CD4-positive, alpha-beta T cell treated with Interleukin-17A for 4 hours (primary cell): ENCODE measurements around the gene KIF26B.
"Not testable (repeated sequence)": the region's sequence is repeated elsewhere in the genome, so short reads cannot be mapped to it uniquely, and the experiment has no call there.

Experiments
- DNase-seq: peaks from one replicate; pipeline ENCODE4 v3.0.0-alpha.2; 2020; ENCODE audit warnings: mixed read lengths

Gene KIF26B

GRCh38 chr1:245397771-245398170, 243.0 kb downstream of the KIF26B start:
- no peak for DNase-seq

- DNase-seq, result no peak
Observed at GRCh38 chr1:245398180-245398579, 243.4 kb downstream of the KIF26B start.

- DNase-seq, result no peak
Observed at GRCh38 chr1:245401881-245402587, 247.2 kb downstream of the KIF26B start.

- not testable (repeated sequence) for DNase-seq
Observed at GRCh38 chr1:245402998-245403397, 248.2 kb downstream of the KIF26B start.

GRCh38 chr1:245404527-245404926, 249.7 kb downstream of the KIF26B start:
- DNase-seq, result no peak

GRCh38 chr1:245404952-245405351, 250.2 kb downstream of the KIF26B start:
- no peak for DNase-seq

- no peak for DNase-seq
Observed at GRCh38 chr1:245406426-245406825, 251.6 kb downstream of the KIF26B start.

GRCh38 chr1:245407983-245408382, 253.2 kb downstream of the KIF26B start:
- DNase-seq, result no peak

GRCh38 chr1:245409341-245410195, 254.8 kb downstream of the KIF26B start:
- DNase-seq, result no peak

- no peak for DNase-seq
Observed at GRCh38 chr1:245411245-245412036, 256.7 kb downstream of the KIF26B start.

- no peak for DNase-seq
Observed at GRCh38 chr1:245412306-245412705, 257.5 kb downstream of the KIF26B start.

GRCh38 chr1:245416781-245417180, 262.0 kb downstream of the KIF26B start:
- no peak for DNase-seq

GRCh38 chr1:245418077-245418476, 263.3 kb downstream of the KIF26B start:
- DNase-seq, result no peak

- no peak for DNase-seq
Observed at GRCh38 chr1:245419461-245419978, 264.7 kb downstream of the KIF26B start.

- no peak for DNase-seq
Observed at GRCh38 chr1:245419989-245420388, 265.2 kb downstream of the KIF26B start.

GRCh38 chr1:245420926-245421325, 266.1 kb downstream of the KIF26B start:
- no peak for DNase-seq

- DNase-seq, result no peak
Observed at GRCh38 chr1:245428681-245429080, 273.9 kb downstream of the KIF26B start.

GRCh38 chr1:245431706-245432105, 276.9 kb downstream of the KIF26B start:
- DNase-seq, result no peak

- no peak for DNase-seq
Observed at GRCh38 chr1:245432228-245432875, 277.6 kb downstream of the KIF26B start.

GRCh38 chr1:245433561-245433960, 278.8 kb downstream of the KIF26B start:
- no peak for DNase-seq

- no peak for DNase-seq
Observed at GRCh38 chr1:245434280-245434679, 279.5 kb downstream of the KIF26B start.

- DNase-seq, result no peak
Observed at GRCh38 chr1:245436407-245436806, 281.6 kb downstream of the KIF26B start.
